Measurements from ENCODE around the gene TMEM115.

Gene TMEM115

GRCh38 chr3:50370594-50370993, 11.3 kb upstream of the TMEM115 start:
- Mint-ChIP-seq H3K4me3 (no peak overlapping the region), H3K36me3 (ENCODE audit: low read depth) (no peaks in the 10 kb centered on the region), H3K27ac (no peak overlapping the region), H3K9me3 (no peaks in the 10 kb centered on the region), H3K27me3 (no peaks in the 10 kb centered on the region), H3K4me1 (ENCODE audit: low read depth) (peaks cover 19% of the 10 kb centered on the region)
- no peak for DNase-seq

GRCh38 chr3:50369012-50369670, 9.8 kb upstream of the TMEM115 start:
- H3K4me1 Mint-ChIP-seq (ENCODE audit: low read depth) = peaks cover 29% of the 10 kb centered on the region
- DNase-seq = no peak
- H3K9me3 Mint-ChIP-seq = no peaks in the 10 kb centered on the region
- H3K36me3 Mint-ChIP-seq (ENCODE audit: low read depth) = no peaks in the 10 kb centered on the region
- no peak overlapping the region for H3K27ac Mint-ChIP-seq
- H3K27me3 Mint-ChIP-seq = no peaks in the 10 kb centered on the region
- no peak overlapping the region for H3K4me3 Mint-ChIP-seq

- H3K27ac Mint-ChIP-seq = peak overlapping the region; percentile 79
- H3K27me3 Mint-ChIP-seq = no peaks in the 10 kb centered on the region
- peaks cover 28% of the 10 kb centered on the region for H3K4me1 Mint-ChIP-seq (ENCODE audit: low read depth)
- no peaks in the 10 kb centered on the region for H3K9me3 Mint-ChIP-seq
- H3K4me3 Mint-ChIP-seq = peak overlapping the region; percentile 78
- DNase-seq = no peak
- no peaks in the 10 kb centered on the region for H3K36me3 Mint-ChIP-seq (ENCODE audit: low read depth)
These were observed 6.5 kb upstream of the TMEM115 start for GRCh38 chr3:50365842-50366220.

GRCh38 chr3:50365080-50365841, 5.9 kb upstream of the TMEM115 start:
- H3K27ac Mint-ChIP-seq = peak overlapping the region; percentile 79

GRCh38 chr3:50364573-50365079, 5.3 kb upstream of the TMEM115 start:
- Mint-ChIP-seq H3K27me3 (no peaks in the 10 kb centered on the region), H3K4me3 (peak overlapping the region; percentile 78), H3K9me3 (no peaks in the 10 kb centered on the region), H3K27ac (no peak overlapping the region), H3K36me3 (ENCODE audit: low read depth) (no peaks in the 10 kb centered on the region), H3K4me1 (ENCODE audit: low read depth) (peaks cover 34% of the 10 kb centered on the region)
- no peak for DNase-seq

More at GRCh38 chr3:50365080-50365841, 5.9 kb upstream of the TMEM115 start:
- Mint-ChIP-seq H3K27me3 (no peaks in the 10 kb centered on the region), H3K9me3 (no peaks in the 10 kb centered on the region), H3K4me3 (peak overlapping the region; percentile 78), H3K36me3 (ENCODE audit: low read depth) (no peaks in the 10 kb centered on the region), H3K4me1 (ENCODE audit: low read depth) (peaks cover 28% of the 10 kb centered on the region)
- peak; percentile 95 for DNase-seq

GRCh38 chr3:50359760-50360110, 414 bp upstream of the TMEM115 start:
- Mint-ChIP-seq H3K9me3 (no peaks in the 10 kb centered on the region), H3K27ac (peak overlapping the region; percentile 97), H3K4me1 (ENCODE audit: low read depth) (peaks cover 50% of the 10 kb centered on the region), H3K4me3 (peak overlapping the region; percentile 96), H3K36me3 (ENCODE audit: low read depth) (peaks cover 42% of the 10 kb centered on the region), H3K27me3 (no peaks in the 10 kb centered on the region)
- DNase-seq = no peak

GRCh38 chr3:50358355-50358910, 888 bp downstream of the TMEM115 start:
- Mint-ChIP-seq H3K4me3 (peak overlapping the region; percentile 96), H3K36me3 (ENCODE audit: low read depth) (peaks cover 55% of the 10 kb centered on the region)

GRCh38 chr3:50357481-50357880, 1.8 kb downstream of the TMEM115 start:
- peaks cover 64% of the 10 kb centered on the region for H3K36me3 Mint-ChIP-seq (ENCODE audit: low read depth)
- H3K27me3 Mint-ChIP-seq = no peaks in the 10 kb centered on the region
- H3K4me1 Mint-ChIP-seq (ENCODE audit: low read depth) = peaks cover 55% of the 10 kb centered on the region

More at GRCh38 chr3:50358355-50358910, 888 bp downstream of the TMEM115 start:
- Mint-ChIP-seq H3K27me3 (no peaks in the 10 kb centered on the region), H3K4me1 (ENCODE audit: low read depth) (peaks cover 49% of the 10 kb centered on the region), H3K9me3 (no peaks in the 10 kb centered on the region), H3K27ac (peak overlapping the region; percentile 95)
- DNase-seq = no peak

GRCh38 chr3:50356553-50356952, 2.8 kb downstream of the TMEM115 start:
- H3K9me3 Mint-ChIP-seq = no peaks in the 10 kb centered on the region
- H3K27me3 Mint-ChIP-seq = no peaks in the 10 kb centered on the region
- peak overlapping the region; percentile 95 for H3K27ac Mint-ChIP-seq
- H3K36me3 Mint-ChIP-seq (ENCODE audit: low read depth) = peaks cover 72% of the 10 kb centered on the region
- H3K4me1 Mint-ChIP-seq (ENCODE audit: low read depth) = peaks cover 61% of the 10 kb centered on the region
- no peak for DNase-seq
- peak overlapping the region; percentile 96 for H3K4me3 Mint-ChIP-seq

More at GRCh38 chr3:50357481-50357880, 1.8 kb downstream of the TMEM115 start:
- no peaks in the 10 kb centered on the region for H3K9me3 Mint-ChIP-seq
- DNase-seq = no peak
- H3K27ac Mint-ChIP-seq = peak overlapping the region; percentile 95
- H3K4me3 Mint-ChIP-seq = peak overlapping the region; percentile 96

GRCh38 chr3:50355829-50356552, 3.3 kb downstream of the TMEM115 start:
- Mint-ChIP-seq H3K4me1 (ENCODE audit: low read depth) (peaks cover 67% of the 10 kb centered on the region), H3K36me3 (ENCODE audit: low read depth) (peaks cover 78% of the 10 kb centered on the region), H3K9me3 (no peaks in the 10 kb centered on the region), H3K27me3 (no peaks in the 10 kb centered on the region), H3K27ac (peak overlapping the region; percentile 95), H3K4me3 (peak overlapping the region; percentile 96)
- DNase-seq = no peak

- Mint-ChIP-seq H3K36me3 (ENCODE audit: low read depth) (peaks cover 88% of the 10 kb centered on the region), H3K9me3 (no peaks in the 10 kb centered on the region), H3K27ac (peak overlapping the region; percentile 95), H3K4me1 (ENCODE audit: low read depth) (peaks cover 71% of the 10 kb centered on the region), H3K27me3 (no peaks in the 10 kb centered on the region), H3K4me3 (no peak overlapping the region)
- no peak for DNase-seq
These were observed 4.5 kb downstream of the TMEM115 start for GRCh38 chr3:50354850-50355249.

- H3K4me1 Mint-ChIP-seq (ENCODE audit: low read depth) = peaks cover 73% of the 10 kb centered on the region
- H3K36me3 Mint-ChIP-seq (ENCODE audit: low read depth) = peaks cover 93% of the 10 kb centered on the region
- H3K27me3 Mint-ChIP-seq = no peaks in the 10 kb centered on the region
- H3K4me3 Mint-ChIP-seq = no peak overlapping the region
- peak overlapping the region; percentile 30 for H3K27ac Mint-ChIP-seq
- H3K9me3 Mint-ChIP-seq = no peaks in the 10 kb centered on the region
- DNase-seq = no peak
These were observed 5.0 kb downstream of the TMEM115 start for GRCh38 chr3:50354186-50354764.

GRCh38 chr3:50353245-50354004, 5.9 kb downstream of the TMEM115 start:
- peak overlapping the region; percentile 51 for H3K27ac Mint-ChIP-seq
- H3K27me3 Mint-ChIP-seq = no peaks in the 10 kb centered on the region
- no peaks in the 10 kb centered on the region for H3K9me3 Mint-ChIP-seq
- peaks cover 80% of the 10 kb centered on the region for H3K4me1 Mint-ChIP-seq (ENCODE audit: low read depth)
- H3K36me3 Mint-ChIP-seq (ENCODE audit: low read depth) = peaks cover 96% of the 10 kb centered on the region
- H3K4me3 Mint-ChIP-seq = no peak overlapping the region
- no peak for DNase-seq

Data from activated T-cell treated with anti-CD3 and anti-CD28 coated beads, Interleukin-2, amount 50 U/mL, for 24 hours (primary cell).